Mononuclear cell (primary cell): Measurements from ENCODE around the gene BMP6. TPM values are rescaled to one million over a fixed set of nuclear protein-coding genes. Genes with fewer than 3 reads are reported as not detected.

Experiments
- H3K27me3 ChIP-seq: 2 replicates; pipeline ENCODE4 v1.6.0; 2011; ENCODE audit warnings: low read length, control low read depth; ENCODE audit not compliant: insufficient read depth
- H3K4me1 ChIP-seq: 2 replicates; pipeline ENCODE4 v1.5.1; 2011; ENCODE audit warnings: mild to moderate bottlenecking, low read length, control low read depth; ENCODE audit not compliant: insufficient read depth
- H3K4me3 ChIP-seq: 2 replicates; pipeline ENCODE4 v1.5.1; 2011; ENCODE audit warnings: mild to moderate bottlenecking, low read length, moderate library complexity
- H3K9me3 ChIP-seq: 2 replicates; pipeline ENCODE4 v1.5.1; 2011; ENCODE audit warnings: low read depth, mild to moderate bottlenecking, control low read depth, low read length
- total RNA-seq: library from RNA; depleted of rRNA; stranded (reverse); fragments of >200 nt; gene quantifications from one replicate; pipeline ENCODE4 v1.2.3, GENCODE V29; 2012

The BMP6 gene
- total RNA-seq, 1 donor = 7.7 TPM

DNA sequence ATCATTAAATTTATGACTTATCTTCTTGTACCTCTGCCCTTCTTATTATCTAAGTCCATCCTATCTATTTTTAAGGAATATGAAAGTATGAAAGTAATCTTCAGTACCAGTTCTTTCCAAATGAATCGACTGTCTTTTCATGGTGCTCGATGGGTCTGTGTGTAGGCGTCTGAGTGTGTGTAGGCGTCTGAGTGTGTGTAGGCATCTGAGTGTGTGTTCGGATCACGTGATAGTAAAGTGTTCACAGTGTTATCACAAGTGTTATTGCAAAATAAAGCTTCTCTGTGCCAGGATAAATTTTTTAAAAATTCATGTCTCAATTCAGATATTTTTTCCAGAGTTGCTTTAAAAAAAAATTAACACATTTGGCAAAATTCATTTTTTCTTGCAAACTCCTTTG lies 58.3 kb downstream of the BMP6 start:
- H3K4me1 ChIP-seq = no peaks in the 10 kb centered on the region
- no peaks in the 10 kb centered on the region for H3K9me3 ChIP-seq
- H3K27me3 ChIP-seq = no peaks in the 10 kb centered on the region
- H3K4me3 ChIP-seq = no peak overlapping the region

- no peaks in the 10 kb centered on the region for H3K27me3 ChIP-seq
- H3K9me3 ChIP-seq = no peaks in the 10 kb centered on the region
- H3K4me1 ChIP-seq = no peaks in the 10 kb centered on the region
- H3K4me3 ChIP-seq = no peak overlapping the region
Observed at GRCh38 chr6:7784706-7785105, 58.8 kb downstream of the BMP6 start.

DNA sequence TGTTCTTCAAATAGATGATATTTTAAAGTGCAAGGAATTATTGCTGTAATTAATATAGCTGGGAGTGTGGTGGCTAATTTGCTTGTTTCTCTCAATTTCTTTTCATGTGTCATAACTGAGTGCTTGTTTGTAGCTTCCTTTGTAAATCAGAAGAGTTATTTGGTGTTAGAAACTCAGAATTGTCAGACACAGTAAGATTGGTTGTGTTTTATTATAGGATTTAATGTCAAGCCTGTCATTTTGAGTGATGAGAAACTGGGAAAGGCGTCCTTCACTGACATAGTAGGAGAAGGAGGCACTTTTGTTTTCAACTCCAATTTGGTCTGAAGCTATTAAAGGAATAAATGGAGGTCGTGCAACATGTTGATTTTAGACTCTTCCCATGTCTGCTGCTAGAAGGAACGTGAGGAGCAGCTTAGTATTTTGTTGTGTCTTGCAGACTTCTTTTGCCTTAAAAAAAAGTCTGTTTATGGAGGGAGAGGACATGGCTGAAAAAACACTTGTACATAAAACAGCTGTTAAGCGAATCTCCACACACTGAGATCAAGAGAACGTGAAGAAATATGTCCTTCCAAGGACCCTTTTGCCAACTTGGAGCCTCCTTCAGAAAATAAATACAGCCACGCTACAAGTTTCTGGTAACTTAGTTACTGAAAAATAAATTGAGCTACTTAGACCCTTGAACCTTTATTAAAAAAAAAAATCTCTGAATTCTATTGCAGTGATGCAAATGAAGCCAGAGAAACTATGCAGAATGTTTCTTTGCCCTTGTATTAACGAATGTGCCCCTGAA lies 59.5 kb downstream of the BMP6 start:
- Histone ChIP-seq H3K4me3 (no peak overlapping the region), H3K4me1 (no peaks in the 10 kb centered on the region), H3K9me3 (no peaks in the 10 kb centered on the region), H3K27me3 (no peaks in the 10 kb centered on the region)

GRCh38 chr6:7786214-7786661 lies 60.3 kb downstream of the BMP6 start:
- Histone ChIP-seq H3K27me3 (no peaks in the 10 kb centered on the region), H3K4me1 (no peaks in the 10 kb centered on the region), H3K9me3 (no peaks in the 10 kb centered on the region), H3K4me3 (no peak overlapping the region)

GRCh38 chr6:7787137-7787608 lies 61.3 kb downstream of the BMP6 start:
- Histone ChIP-seq H3K4me3 (no peak overlapping the region), H3K4me1 (no peaks in the 10 kb centered on the region), H3K27me3 (no peaks in the 10 kb centered on the region), H3K9me3 (no peaks in the 10 kb centered on the region)

DNA sequence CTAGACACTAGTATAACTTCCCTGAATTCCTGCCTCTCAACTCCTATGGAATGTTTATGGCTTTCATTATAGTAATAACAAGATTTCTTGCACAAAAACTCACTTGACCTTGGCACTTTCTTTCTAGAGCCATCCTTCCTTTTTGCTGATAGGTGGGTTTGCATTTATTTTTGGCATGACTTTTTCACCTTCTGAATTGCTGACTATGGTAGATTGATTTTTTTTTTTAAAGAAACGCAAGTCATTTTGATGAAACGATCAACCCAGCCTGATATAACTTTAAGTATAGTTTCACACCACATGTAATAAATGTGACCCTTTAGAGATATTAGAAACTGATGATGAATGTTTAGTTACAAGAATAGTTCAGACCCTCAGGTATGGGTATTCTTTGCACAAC lies 61.8 kb downstream of the BMP6 start:
- Histone ChIP-seq H3K9me3 (no peaks in the 10 kb centered on the region), H3K4me1 (no peaks in the 10 kb centered on the region), H3K27me3 (no peaks in the 10 kb centered on the region), H3K4me3 (no peak overlapping the region)

DNA sequence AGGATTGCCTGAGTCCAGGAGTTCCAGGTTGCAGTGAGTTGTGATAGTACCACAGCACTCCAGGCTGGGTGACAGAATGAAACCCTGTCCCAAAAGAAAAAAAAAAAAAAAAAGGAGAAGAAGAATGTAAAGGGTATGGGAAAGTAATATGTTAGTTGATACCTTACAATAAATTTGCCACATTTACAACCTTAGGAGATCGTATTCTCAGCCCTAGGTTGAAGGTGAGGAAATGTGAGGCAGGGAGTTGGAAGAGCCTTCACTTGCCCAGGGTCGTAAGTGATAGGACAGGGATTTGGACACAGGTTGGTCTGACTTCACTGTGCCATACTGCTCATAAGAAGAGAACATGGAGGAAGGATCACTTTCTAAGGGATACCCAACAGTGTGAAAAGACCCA lies 68.6 kb downstream of the BMP6 start:
- H3K4me1 ChIP-seq = no peaks in the 10 kb centered on the region
- no peaks in the 10 kb centered on the region for H3K9me3 ChIP-seq
- no peaks in the 10 kb centered on the region for H3K27me3 ChIP-seq
- H3K4me3 ChIP-seq = no peak overlapping the region

GRCh38 chr6:7797386-7797785 lies 71.5 kb downstream of the BMP6 start:
- Histone ChIP-seq H3K9me3 (no peaks in the 10 kb centered on the region), H3K27me3 (no peaks in the 10 kb centered on the region), H3K4me3 (no peak overlapping the region), H3K4me1 (no peaks in the 10 kb centered on the region)

GRCh38 chr6:7798751-7799150 lies 72.9 kb downstream of the BMP6 start:
- no peaks in the 10 kb centered on the region for H3K9me3 ChIP-seq

DNA sequence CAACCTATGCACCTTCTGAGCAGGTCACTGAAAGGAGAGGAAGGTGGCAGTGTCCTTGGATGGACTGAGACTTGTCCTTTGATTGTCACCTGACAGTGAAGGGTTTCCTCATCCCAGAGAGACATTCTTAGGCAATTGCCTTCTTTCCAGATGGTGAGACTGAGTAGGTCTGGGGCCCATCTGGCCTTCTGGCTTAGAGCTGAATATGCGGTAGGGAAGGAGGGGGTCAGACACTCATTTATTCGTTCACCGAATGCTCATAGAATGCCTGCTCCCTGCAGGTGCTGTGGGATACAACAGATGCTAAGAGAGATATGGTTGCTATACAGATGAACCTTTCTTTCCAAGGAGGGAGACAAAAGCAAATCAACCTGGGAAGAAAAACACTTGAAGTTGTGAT lies 76.8 kb downstream of the BMP6 start:
- no peaks in the 10 kb centered on the region for H3K9me3 ChIP-seq
- H3K4me3 ChIP-seq = no peak overlapping the region
- no peaks in the 10 kb centered on the region for H3K4me1 ChIP-seq
- H3K27me3 ChIP-seq = no peaks in the 10 kb centered on the region

More at GRCh38 chr6:7798751-7799150, 72.9 kb downstream of the BMP6 start:
- H3K4me1 ChIP-seq = no peaks in the 10 kb centered on the region
- no peaks in the 10 kb centered on the region for H3K27me3 ChIP-seq
- no peak overlapping the region for H3K4me3 ChIP-seq

GRCh38 chr6:7803214-7803613 lies 77.3 kb downstream of the BMP6 start:
- H3K4me3 ChIP-seq = no peak overlapping the region
- H3K9me3 ChIP-seq = no peaks in the 10 kb centered on the region

DNA sequence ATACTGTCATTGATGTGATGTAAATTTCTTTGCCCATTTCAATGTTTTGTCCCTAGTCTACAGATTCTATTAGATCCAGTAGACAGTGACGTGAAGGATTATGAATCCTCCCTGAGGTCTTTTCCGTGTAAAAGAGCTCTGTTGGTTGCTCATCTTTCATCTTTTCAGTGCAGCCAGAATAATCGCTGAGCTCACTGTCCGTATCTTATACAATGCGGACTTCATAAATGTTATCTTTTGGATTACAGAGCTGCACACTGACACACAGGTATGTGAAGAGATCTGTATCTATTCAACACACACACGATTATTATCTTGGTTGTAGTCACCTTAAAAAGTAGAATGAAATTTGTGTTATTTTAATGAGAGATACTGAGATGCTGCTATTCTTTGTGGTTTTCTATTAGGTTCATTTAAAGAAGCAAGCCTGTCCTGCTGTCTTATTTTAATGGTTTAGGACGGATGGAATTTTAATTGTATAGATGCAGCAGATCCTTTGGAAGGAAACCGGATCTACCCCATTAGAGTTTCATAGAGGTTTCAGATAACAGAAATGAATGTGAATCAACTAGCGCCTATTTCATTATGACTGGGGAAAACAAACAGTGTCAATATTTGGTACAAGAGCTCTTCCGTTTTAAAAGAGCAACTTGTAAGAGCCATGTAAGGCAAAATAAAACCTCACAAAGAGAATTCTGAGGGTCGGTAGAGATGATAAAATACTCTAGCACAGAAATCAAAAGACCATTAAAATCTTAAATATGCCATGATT lies 79.4 kb downstream of the BMP6 start:
- Histone ChIP-seq H3K9me3 (no peaks in the 10 kb centered on the region), H3K27me3 (no peaks in the 10 kb centered on the region), H3K4me1 (no peaks in the 10 kb centered on the region), H3K4me3 (no peak overlapping the region)

More at GRCh38 chr6:7803214-7803613, 77.3 kb downstream of the BMP6 start:
- Histone ChIP-seq H3K27me3 (no peaks in the 10 kb centered on the region), H3K4me1 (no peaks in the 10 kb centered on the region)

- no peak overlapping the region for H3K4me3 ChIP-seq
- H3K9me3 ChIP-seq = no peaks in the 10 kb centered on the region
- H3K4me1 ChIP-seq = no peaks in the 10 kb centered on the region
- no peaks in the 10 kb centered on the region for H3K27me3 ChIP-seq
Observed at GRCh38 chr6:7805850-7806214, 79.9 kb downstream of the BMP6 start.

- Histone ChIP-seq H3K27me3 (no peaks in the 10 kb centered on the region), H3K9me3 (no peaks in the 10 kb centered on the region), H3K4me3 (no peak overlapping the region), H3K4me1 (no peaks in the 10 kb centered on the region)
Observed at GRCh38 chr6:7806711-7807110, 80.8 kb downstream of the BMP6 start.

- Histone ChIP-seq H3K4me1 (no peaks in the 10 kb centered on the region), H3K27me3 (no peaks in the 10 kb centered on the region), H3K4me3 (no peak overlapping the region), H3K9me3 (no peaks in the 10 kb centered on the region)
Observed at GRCh38 chr6:7809346-7809745, 83.4 kb downstream of the BMP6 start.
